ENCODE data around the gene KBTBD13.
A peak's percentile ranks its signal among the peaks of the same experiment; 100 is the strongest.
"Not testable (repeated sequence)": the region's sequence is repeated elsewhere in the genome, so short reads cannot be mapped to it uniquely, and the experiment has no call there.

KBTBD13 gene

GRCh38 chr15:65091946-65092770, 15.6 kb downstream of the KBTBD13 start:
- DNase-seq: no peak

- no peak for DNase-seq
Measured at GRCh38 chr15:65092911-65093792, 16.6 kb downstream of the KBTBD13 start.

GRCh38 chr15:65093793-65094170, 17.2 kb downstream of the KBTBD13 start:
- not testable (repeated sequence) for DNase-seq

GRCh38 chr15:65094294-65094995, 17.9 kb downstream of the KBTBD13 start:
- no peak for DNase-seq

GRCh38 chr15:65095011-65095746, 18.6 kb downstream of the KBTBD13 start:
- DNase-seq: no peak

GRCh38 chr15:65095747-65096104, 19.2 kb downstream of the KBTBD13 start:
- DNase-seq: no peak

GRCh38 chr15:65096481-65097385, 20.2 kb downstream of the KBTBD13 start:
- no peak for DNase-seq

- DNase-seq: no peak
Measured at GRCh38 chr15:65097651-65098263, 21.2 kb downstream of the KBTBD13 start.

GRCh38 chr15:65099336-65099735, 22.8 kb downstream of the KBTBD13 start:
- DNase-seq: no peak

- DNase-seq: not testable (repeated sequence)
Measured at GRCh38 chr15:65099801-65100200, 23.3 kb downstream of the KBTBD13 start.

- DNase-seq: no peak
Measured at GRCh38 chr15:65100442-65100841, 23.9 kb downstream of the KBTBD13 start.

- no peak for DNase-seq
Measured at GRCh38 chr15:65101411-65101890, 24.9 kb downstream of the KBTBD13 start.

GRCh38 chr15:65101891-65102708, 25.6 kb downstream of the KBTBD13 start:
- no peak for DNase-seq

GRCh38 chr15:65102912-65103311, 26.4 kb downstream of the KBTBD13 start:
- no peak for DNase-seq

- no peak for DNase-seq
Measured at GRCh38 chr15:65105038-65105437, 28.5 kb downstream of the KBTBD13 start.

- DNase-seq: no peak
Measured at GRCh38 chr15:65106011-65106590, 29.6 kb downstream of the KBTBD13 start.

GRCh38 chr15:65110676-65111292, 34.2 kb downstream of the KBTBD13 start:
- DNase-seq: no peak

- peak; percentile 89 for DNase-seq
Measured at GRCh38 chr15:65115086-65115485, 38.5 kb downstream of the KBTBD13 start, which contains the start of gene UBAP1L. Gene UBAP1L (minus strand): TSS chr15:65115200. CDS start chr15:65106215, 8,985 bp downstream.

GRCh38 chr15:65115542-65115941, 39.0 kb downstream of the KBTBD13 start:
- DNase-seq: peak; percentile 88

Data from NCI-H524 treated with DMSO at 0.1 percent for 48 hours (cell line).